Heart left ventricle (tissue), 16 donors: ENCODE data around the gene CDH13. TPM values are rescaled to one million over a fixed set of nuclear protein-coding genes. Genes with fewer than 3 reads are reported as not detected.

ENCODE experiments used
- ATAC-seq, 4 donors: fragments of 200-7000 bp; cut with Tn5 transposase; one replicate each; pipeline ENCODE4 v1.9.1; 2020 to 2022; ENCODE audit warnings: moderate library complexity in 4 of 4, mild to moderate bottlenecking in 3 of 4, moderate number of reproducible peaks in 1 of 4
- DNase-seq, 5 donors: peaks; one replicate each; pipeline ENCODE4 v3.0.0-alpha.2; 2020
- H3K27ac ChIP-seq, 12 donors: fragments of 200-600 bp; sonication (generic) in 4 of 12; one replicate each; pipeline versions ENCODE4 v1.5.0 to v1.8.0; 2016 to 2022; ENCODE audit warnings: mild to moderate bottlenecking in 2 of 12
- H3K27me3 ChIP-seq, 9 donors: fragments of 200-600 bp; sonication (generic) in 2 of 9; one replicate each; pipeline versions ENCODE4 v1.5.1 to v1.8.0; 2016 to 2022; ENCODE audit warnings: mild to moderate bottlenecking in 3 of 9
- H3K36me3 ChIP-seq, 9 donors: fragments of 200-600 bp; sonication (generic) in 2 of 9; one replicate each; pipeline versions ENCODE4 v1.5.0 to v1.8.0; 2018 to 2022; ENCODE audit warnings: mild to moderate bottlenecking in 2 of 9
- H3K4me1 ChIP-seq, 12 donors: fragments of 200-600 bp; sonication (generic) in 4 of 12; one replicate each; pipeline versions ENCODE4 v1.5.0 to v1.8.0; 2016 to 2022; ENCODE audit warnings: mild to moderate bottlenecking in 3 of 12
- H3K4me3 ChIP-seq, 12 donors: fragments of 200-600 bp; sonication (generic) in 4 of 12; one replicate each; pipeline versions ENCODE4 v1.5.0 to v1.8.0; 2017 to 2022; ENCODE audit warnings: mild to moderate bottlenecking in 9 of 12, moderate library complexity in 4 of 12
- H3K9me3 ChIP-seq, 12 donors: fragments of 200-600 bp; sonication (generic) in 4 of 12; one replicate each; pipeline versions ENCODE4 v1.5.0 to v1.8.0; 2016 to 2022; ENCODE audit warnings: mild to moderate bottlenecking in 1 of 12
- CTCF ChIP-seq, 12 donors: fragments of 200-600 bp; sonication (generic) in 4 of 12; IDR thresholded peaks; one replicate each; pipeline versions ENCODE4 v1.5.0 to v1.8.0; 2018 to 2022; ENCODE audit warnings: antibody characterized with exemption in 12 of 12, mild to moderate bottlenecking in 5 of 12
- POLR2A ChIP-seq, 2 donors: fragments of 450-650 bp; IDR thresholded peaks; one replicate each; pipeline ENCODE4 v1.6.1; 2017; ENCODE audit warnings: antibody characterized with exemption in 2 of 2, mild to moderate bottlenecking in 2 of 2, moderate library complexity in 2 of 2
- WGBS, 4 donors: extraction: QIAGEN DNeasy Blood & Tissue Kit in 2 of 4; methylation state at CpG; one replicate each; pipeline versions ENCODE4 v1.1.5 to v1.1.7; 2013 to 2018; 5-methylcytosine and 5-hydroxymethylcytosine counted together
- intact Hi-C, 10 donors: fragments of 100-400 bp; cut with DNase I; formaldehyde crosslinking; loops; one replicate each; pipeline versions ENCODE4 v1.11.1 to v1.14.2; 2022
- polyA plus RNA-seq, 2 donors: library from polyadenylated mRNA; stranded (reverse); fragments of 200-250 nt; gene quantifications; one replicate each; pipeline ENCODE4 v1.2.3, GENCODE V29; 2013
- total RNA-seq, 9 donors: library from RNA; depleted of rRNA in 2 of 9; stranded (reverse); fragments of >200 nt in 2 of 9; fragmentation: NEBNext Ultra II Directional in 3 of 9; extraction: Animal tissue kit (Norgen Biotek cat#: 25700) in 3 of 9; gene quantifications; one replicate each; pipeline versions ENCODE4 v1.1.0 to v1.2.4, GENCODE V29; 2016 to 2023
- donor health status: ischemic (EF 13 %, LVEDD 7.1; RV severe dilation, severe dysfunction).
- donor health status: healthy with polysubstance abuse.
- donor health status: DM: no; HTN: yes; CAD: no.
- donor health status: DM: no; HTN: no; CAD: no.
- donor health status: ischemic (EF 25% LVEDD 6.9; RV normal size, moderate dysfunction).
- donor health status: ischemic (EF 25% LVEDD 5.7; RV mildly dilated, moderate dysfunction).
- donor health status: healthy.
- donor health status: DM: yes; HTN: yes; CAD: no.
- donor health status: ischemic (EF 35%, LVEDD 5.7; RV mildly dilated, moderate dysfunction).
- donor health status: nonischemic (EF 11% LVEDD 7.7; RV severe dilation, severe dysfunction).
- donor health status: DM: yes; HTN: yes; CAD: no.
- donor health status: PGD.
- donor health status: ischemic (EF 29% LVEDD 5.4; RV normal size, mild dysfunction).
- donor health status: nonischemic (EF 23%, LVEDD 6.1; RV moderate dilation, normal function).

The CDH13 gene
- total and polyA plus RNA-seq, 11 donors = 15.0 to 172 (median 137) TPM

- TF ChIP-seq POLR2A (IDR thresholded peaks at IDR 0.05) (no peak), CTCF (IDR thresholded peaks at IDR 0.05) (no peak)
- intact Hi-C loops = no loop called here
- Histone ChIP-seq H3K9me3 (no peaks in the 10 kb centered on the region), H3K4me3 (no peak overlapping the region), H3K27ac (no peak overlapping the region), H3K27me3 (no peaks in the 10 kb centered on the region), H3K4me1 (no peaks in the 10 kb centered on the region), H3K36me3 (no peaks in the 10 kb centered on the region)
- 80 to 96% (median 86%) methylated on average over 7 of the region's 7 CpGs for WGBS, 4 donors
- ATAC-seq = no peak
- no peak for DNase-seq
These were observed 702.7 kb downstream of the CDH13 start for GRCh38 chr16:83329441-83329840.

- DNase-seq (no peak), ATAC-seq (no peak)
- H3K4me1 ChIP-seq = no peaks in the 10 kb centered on the region
- WGBS, 4 donors = 48 to 53% (median 51%) methylated on average over 2 of the region's 2 CpGs
- no peaks in the 10 kb centered on the region for H3K27me3 ChIP-seq
- no peak overlapping the region for H3K27ac ChIP-seq
- intact Hi-C loops = no loop called here
- no peaks in the 10 kb centered on the region for H3K9me3 ChIP-seq
- TF ChIP-seq POLR2A (IDR thresholded peaks at IDR 0.05) = no peak
- peak in 1 of 12 donors; percentile 11 for TF ChIP-seq CTCF (IDR thresholded peaks at IDR 0.05)
- H3K4me3 ChIP-seq = no peak overlapping the region
- H3K36me3 ChIP-seq = no peaks in the 10 kb centered on the region
These were observed 703.5 kb downstream of the CDH13 start for GRCh38 chr16:83330251-83330650.

- 85 to 94% (median 87%) methylated on average over 2 of the region's 2 CpGs for WGBS, 4 donors
- DNase-seq (no peak), ATAC-seq (no peak)
- TF ChIP-seq CTCF (IDR thresholded peaks at IDR 0.05) (no peak), POLR2A (IDR thresholded peaks at IDR 0.05) (no peak)
- H3K27me3 ChIP-seq = no peaks in the 10 kb centered on the region
- no peak overlapping the region for H3K4me3 ChIP-seq
- H3K27ac ChIP-seq = no peak overlapping the region
- H3K36me3 ChIP-seq = no peaks in the 10 kb centered on the region
- peaks cover 0 to 4% (median 0%) of the 10 kb centered on the region in 12 donors for H3K4me1 ChIP-seq
- intact Hi-C loops = no loop called here
- H3K9me3 ChIP-seq = no peaks in the 10 kb centered on the region
These were observed 708.3 kb downstream of the CDH13 start for GRCh38 chr16:83335076-83335475.

GRCh38 chr16:83336603-83337002 is 709.8 kb downstream of the CDH13 start:
- H3K4me1 ChIP-seq = peaks cover 0 to 4% (median 0%) of the 10 kb centered on the region in 12 donors
- WGBS, 4 donors = 75 to 92% (median 83%) methylated on average over 3 of the region's 3 CpGs
- H3K4me3 ChIP-seq = no peak overlapping the region
- no peak for ATAC-seq
- no peaks in the 10 kb centered on the region for H3K27me3 ChIP-seq
- no peak for DNase-seq
- no peaks in the 10 kb centered on the region for H3K9me3 ChIP-seq
- no peak for TF ChIP-seq POLR2A (IDR thresholded peaks at IDR 0.05)
- intact Hi-C loops = no loop called here
- no peak overlapping the region for H3K27ac ChIP-seq
- H3K36me3 ChIP-seq = no peaks in the 10 kb centered on the region

GRCh38 chr16:83338138-83338537 is 711.4 kb downstream of the CDH13 start:
- H3K4me1 ChIP-seq = peaks cover 0 to 4% (median 0%) of the 10 kb centered on the region in 12 donors
- H3K36me3 ChIP-seq = no peaks in the 10 kb centered on the region
- no peaks in the 10 kb centered on the region for H3K27me3 ChIP-seq
- no peaks in the 10 kb centered on the region for H3K9me3 ChIP-seq
- WGBS, 4 donors = 59 to 81% (median 73%) methylated on average over 3 of the region's 3 CpGs
- DNase-seq (no peak), ATAC-seq (peak in 2 of 4 donors; percentile 75 to 78)
- H3K4me3 ChIP-seq = no peak overlapping the region
- TF ChIP-seq CTCF (IDR thresholded peaks at IDR 0.05) (no peak), POLR2A (IDR thresholded peaks at IDR 0.05) (no peak)
- intact Hi-C loops = no loop called here
- H3K27ac ChIP-seq = no peak overlapping the region
